HL-60 (cell line): Measurements from ENCODE around the gene LRP2.

Source experiments
- CTCF ChIP-seq: IDR thresholded peaks from one replicate; pipeline ENCODE4 v1.5.1; 2011; ENCODE audit warnings: low read length, control low read depth, inconsistent platforms; ENCODE audit not compliant: insufficient read depth
- POLR2AphosphoS5 ChIP-seq: IDR thresholded peaks from 2 replicates; pipeline ENCODE4 v1.6.1; 2012; ENCODE audit warnings: low read depth
- REST ChIP-seq: IDR thresholded peaks from 2 replicates; pipeline ENCODE4 v1.6.1; 2012; ENCODE audit warnings: low read depth; ENCODE audit not compliant: insufficient replicate concordance

- TF ChIP-seq CTCF: no peak
- TF ChIP-seq POLR2AphosphoS5: no peak
- TF ChIP-seq REST: no peak
Measured at GRCh38 chr2:169344736-169345485, 17.4 kb downstream of the LRP2 start.
